HCT116 (cell line): ENCODE data around the gene PTPN9. TPM values are rescaled to one million over a fixed set of nuclear protein-coding genes. Genes with fewer than 3 reads are reported as not detected.

Experiments used
- ATAC-seq: fragments of 200-7000 bp; cut with Tn5 transposase; 2 replicates; pipeline ENCODE4 v1.9.1; 2020; ENCODE audit warnings: mild to moderate bottlenecking, moderate library complexity
- BruUV-seq: library from RNA; stranded (reverse); fragments of 400-500 nt; replicated peaks from 2 replicates; lab custom pipeline; 2021; lab: Mats Ljungman, UMichigan
- CTCF ChIA-PET: fragments of 300-600 bp; sonication (Branson Sonifier 250); formaldehyde crosslinking; loops from one replicate; lab custom pipeline; 2021; ENCODE audit warnings: antibody characterized with exemption; lab: Charles Lee
- POLR2A ChIA-PET: fragments of 300-600, 350-600 bp; sonication (Branson Sonifier 250); formaldehyde crosslinking; loops from one replicate; lab custom pipeline; 2021; ENCODE audit warnings: antibody characterized with exemption; lab: Charles Lee
- RAD21 ChIA-PET, 2 experiments: fragments of 300-600 bp; sonication (Branson Sonifier 250); formaldehyde crosslinking; loops; one replicate each; lab custom pipeline; 2023; ENCODE audit warnings: low total read pairs in 2 of 2; ENCODE audit not compliant: uncharacterized antibody in 2 of 2, unreplicated experiment in 2 of 2, low non-redundant PET in 1 of 2; lab: Charles Lee
- DNase-seq: peaks from one replicate; pipeline ENCODE4 v3.0.0-alpha.2; 2010; ENCODE audit warnings: low read depth, low spot score
- H2AFZ ChIP-seq: fragments of 200-600 bp; shearing (Covaris generic), sonication (generic); 2 replicates; pipeline ENCODE4 v1.6.1; 2017; ENCODE audit warnings: low read depth, mixed run types, mixed read lengths, antibody characterized with exemption, low read length; ENCODE audit not compliant: poor library complexity, severe bottlenecking
- H3K27ac ChIP-seq: 2 replicates; pipeline ENCODE4 v1.5.1; 2012; ENCODE audit warnings: low read depth, low read length
- H3K27me3 ChIP-seq: fragments of 200-600 bp; sonication (generic); 2 replicates; pipeline ENCODE4 v1.6.1; 2016; ENCODE audit warnings: mixed run types, low read length, mixed read lengths; ENCODE audit not compliant: insufficient read depth
- H3K36me3 ChIP-seq, 2 experiments: fragments of 200-500 bp in 1 of 2; fragments of 200-600 bp in 1 of 2; sonication (Bioruptor generic) in 1 of 2; sonication (generic) in 1 of 2; 2 replicates each; pipeline versions ENCODE4 v1.5.1 to v1.6.1; 2014 to 2016; ENCODE audit warnings: low read length in 2 of 2, inconsistent platforms in 1 of 2, mixed read lengths in 1 of 2, mixed run types in 1 of 2; ENCODE audit not compliant: insufficient read depth in 2 of 2, control insufficient read depth in 1 of 2
- H3K4me1 ChIP-seq, 2 experiments: fragments of 200-600 bp in 1 of 2; sonication (generic) in 1 of 2; 2 replicates each; pipeline versions ENCODE4 v1.5.1 to v1.6.1; 2012 to 2017; ENCODE audit warnings: low read length in 2 of 2, inconsistent platforms in 1 of 2, mild to moderate bottlenecking in 1 of 2, mixed read lengths in 1 of 2, mixed run types in 1 of 2, moderate library complexity in 1 of 2; ENCODE audit not compliant: insufficient read depth in 2 of 2, control insufficient read depth in 1 of 2
- H3K4me2 ChIP-seq: fragments of 200-600 bp; sonication (generic); 2 replicates; pipeline ENCODE4 v1.6.1; 2017; ENCODE audit warnings: mixed run types, low read length, mixed read lengths
- H3K4me3 ChIP-seq, 2 experiments: fragments of 200-600 bp in 1 of 2; sonication (generic) in 1 of 2; replicated peaks in 1 of 2; 2 replicates each; pipeline ENCODE4 v1.5.1; 2011 to 2016; ENCODE audit warnings: low read length in 2 of 2, control low read depth in 1 of 2, low read depth in 1 of 2, mild to moderate bottlenecking in 1 of 2, mixed read lengths in 1 of 2, mixed run types in 1 of 2
- H3K79me2 ChIP-seq: fragments of 200-600 bp; sonication (generic); 2 replicates; pipeline ENCODE4 v1.6.1; 2017; ENCODE audit warnings: mild to moderate bottlenecking, mixed run types, low read length, moderate library complexity, mixed read lengths; ENCODE audit not compliant: insufficient read depth
- H3K9ac ChIP-seq: fragments of 200-600 bp; sonication (generic); 2 replicates; pipeline ENCODE4 v1.6.1; 2016; ENCODE audit warnings: low read length, mixed read lengths
- H3K9me2 ChIP-seq: fragments of 200-600 bp; sonication (generic), shearing (Covaris generic); 2 replicates; pipeline ENCODE4 v1.6.1; 2017; ENCODE audit warnings: mixed run types, mild to moderate bottlenecking, moderate library complexity; ENCODE audit not compliant: insufficient read depth
- H3K9me3 ChIP-seq, 2 experiments: fragments of 200-500 bp in 1 of 2; fragments of 200-600 bp in 1 of 2; sonication (Bioruptor generic) in 1 of 2; sonication (generic) in 1 of 2; 2 replicates each; pipeline ENCODE4 v1.6.1; 2014 to 2017; ENCODE audit warnings: low read length in 2 of 2, mixed read lengths in 2 of 2, inconsistent platforms in 1 of 2, low read depth in 1 of 2, mild to moderate bottlenecking in 1 of 2, mixed run types in 1 of 2, moderate library complexity in 1 of 2; ENCODE audit not compliant: control insufficient read depth in 1 of 2, insufficient read depth in 1 of 2
- H4K20me1 ChIP-seq: fragments of 200-600 bp; sonication (generic), shearing (Covaris generic); 2 replicates; pipeline ENCODE4 v1.6.1; 2017; ENCODE audit warnings: mixed run types, mild to moderate bottlenecking, moderate library complexity; ENCODE audit not compliant: insufficient read depth
- ATF3 ChIP-seq: IDR thresholded peaks from 2 replicates; pipeline ENCODE4 v1.6.1; 2012
- CBX3 ChIP-seq: IDR thresholded peaks from 2 replicates; pipeline ENCODE4 v1.6.1; 2012; ENCODE audit warnings: low read depth
- CEBPB ChIP-seq: IDR thresholded peaks from 2 replicates; pipeline ENCODE4 v1.6.1; 2012; ENCODE audit warnings: low read depth
- CTCF ChIP-seq, 3 experiments: fragments of 200-600 bp in 1 of 3; sonication (generic) in 1 of 3; IDR thresholded peaks in 2 of 3; conservative IDR thresholded peaks in 1 of 3; 2 replicates each; pipeline ENCODE4 v1.5.1; 2012 to 2017; ENCODE audit warnings: low read depth in 2 of 3, low read length in 2 of 3, antibody characterized with exemption in 1 of 3, borderline replicate concordance in 1 of 3, control low read depth in 1 of 3, mild to moderate bottlenecking in 1 of 3, mixed read lengths in 1 of 3, mixed run types in 1 of 3, moderate library complexity in 1 of 3; ENCODE audit not compliant: insufficient read depth in 1 of 3
- EGR1 ChIP-seq: IDR thresholded peaks from 2 replicates; pipeline ENCODE4 v1.6.1; 2012; ENCODE audit warnings: low read depth
- EZH2 ChIP-seq: fragments of 200-600 bp; sonication (generic); IDR thresholded peaks from 2 replicates; pipeline ENCODE4 v1.6.1; 2017; ENCODE audit warnings: antibody characterized with exemption, mixed run types
- POLR2A ChIP-seq: IDR thresholded peaks from 2 replicates; pipeline ENCODE4 v1.7.0; 2011; ENCODE audit warnings: borderline replicate concordance; ENCODE audit not compliant: insufficient read depth, insufficient read length; ENCODE audit errors: extremely low read depth
- POLR2AphosphoS5 ChIP-seq: IDR thresholded peaks from 2 replicates; pipeline ENCODE4 v1.6.1; 2011; ENCODE audit warnings: mild to moderate bottlenecking, low read depth, low read length, moderate library complexity
- REST ChIP-seq: IDR thresholded peaks from 2 replicates; pipeline ENCODE4 v1.6.1; 2012; ENCODE audit warnings: low read depth
- SP1 ChIP-seq: IDR thresholded peaks from 2 replicates; pipeline ENCODE4 v1.6.1; 2012; ENCODE audit warnings: low read depth
- SRF ChIP-seq: IDR thresholded peaks from 2 replicates; pipeline ENCODE4 v1.6.1; 2012; ENCODE audit warnings: low read depth
- TCF7L2 ChIP-seq: IDR thresholded peaks from 2 replicates; pipeline ENCODE4 v1.7.0; 2011; ENCODE audit warnings: borderline replicate concordance, inconsistent platforms; ENCODE audit not compliant: insufficient read depth, insufficient read length; ENCODE audit errors: extremely low read depth
- ZBTB33 ChIP-seq: IDR thresholded peaks from 2 replicates; pipeline ENCODE4 v1.6.1; 2011; ENCODE audit warnings: mild to moderate bottlenecking, low read length, moderate library complexity; ENCODE audit not compliant: insufficient replicate concordance; ENCODE audit errors: extremely low read depth
- intact Hi-C: fragments of 100-400 bp; cut with micrococcal nuclease; formaldehyde crosslinking; loops from 2 replicates; pipeline ENCODE4 v1.10.0; 2022
- total RNA-seq: library from RNA; stranded (reverse); gene quantifications from one replicate; pipeline ENCODE4 v1.2.1, GENCODE V29; 2021; ENCODE audit not compliant: unreplicated experiment

PTPN9 gene
- total RNA-seq, 1 experiment from 2014 or later: 21.1 TPM

- RAD21 ChIA-PET: no interaction called here
These were observed 4.6 kb upstream of the PTPN9 start for GRCh38 chr15:75583701-75584100.

More at GRCh38 chr15:75583701-75584100, 4.6 kb upstream of the PTPN9 start:
- no peaks in the 10 kb centered on the region for H3K9me2 ChIP-seq
- TF ChIP-seq TCF7L2 (no peak), ATF3 (no peak), SP1 (no peak), CTCF (IDR thresholded peaks at IDR 0.05 in 2 of 3, conservative IDR thresholded peaks at IDR 0.05 in 1 of 3; ENCODE audit: borderline replicate concordance in 1 of 3, insufficient read depth in 1 of 3, low read depth in 2 of 3, low read length in 2 of 3) (no peak), POLR2AphosphoS5 (no peak), CEBPB (no peak), REST (no peak), SRF (no peak), POLR2A (no peak), CBX3 (no peak), EZH2 (no peak), ZBTB33 (no peak), EGR1 (no peak)
- H3K4me1 ChIP-seq: peaks cover 5 to 7% of the 10 kb centered on the region in 2 experiments
- H3K4me2 ChIP-seq: no peak overlapping the region
- H3K79me2 ChIP-seq: no peaks in the 10 kb centered on the region
- ATAC-seq (no peak), DNase-seq (no peak)
- intact Hi-C loops: no loop called here
- H3K27ac ChIP-seq: no peak overlapping the region
- no peak overlapping the region for H3K9ac ChIP-seq
- H3K9me3 ChIP-seq: no peaks in the 10 kb centered on the region
- no peak overlapping the region for H2AFZ ChIP-seq
- no peak overlapping the region for H3K4me3 ChIP-seq
- BruUV-seq: no TSS peak
- no peaks in the 10 kb centered on the region for H3K27me3 ChIP-seq
- H3K36me3 ChIP-seq: no peaks in the 10 kb centered on the region
- CTCF ChIA-PET: interaction anchor here (1.5 kb wide), 1 partner anchor 75 kb away, joined by 3 read pairs; no protein-coding TSS in a partner anchor
- H4K20me1 ChIP-seq: no peaks in the 10 kb centered on the region
- POLR2A ChIA-PET: interaction anchor here (0.7 kb wide), 1 partner anchor 499 kb away, joined by 3 read pairs; no protein-coding TSS in a partner anchor
